ENCODE measurements around the gene HS3ST4. TPM values are rescaled to one million over a fixed set of nuclear protein-coding genes. Genes with fewer than 3 reads are reported as not detected.

The HS3ST4 gene
- total and polyA plus RNA-seq, 2 of the 8 experiments (the other 6 are each of a cell fraction or from before 2014, with no cell fraction given), result 1.9 to 3.3 TPM

GRCh38 chr16:25798065-25798464 lies 106.3 kb downstream of the HS3ST4 start (continued):
- TF ChIP-seq RAD21 (IDR thresholded peaks at IDR 0.05 in 1 of 2, conservative IDR thresholded peaks at IDR 0.05 in 1 of 2; ENCODE audit: low read depth in 2 of 2, low read length in 2 of 2), result no peak
